Measurements from ENCODE around the gene COPG1. TPM values are rescaled to one million over a fixed set of nuclear protein-coding genes. Genes with fewer than 3 reads are reported as not detected.
A peak's percentile ranks its signal among the peaks of the same experiment; 100 is the strongest.

Gene COPG1
- total and polyA plus RNA-seq, 2 donors (not counting 1 experiment from before 2014, with no cell fraction given), result 48.9 to 85.9 TPM

- H3K4me3 Mint-ChIP-seq, result peak overlapping the region; percentile 92
- TF ChIP-seq EZH2 (IDR thresholded peaks at IDR 0.05; ENCODE audit: borderline replicate concordance, insufficient read depth, low read depth, low read length, poor library complexity, severe bottlenecking), result no peak
- TF ChIP-seq CTCF (IDR thresholded peaks at IDR 0.05), result no peak
- ATAC-seq (ENCODE audit: low read depth) (peak; percentile 37), DNase-seq (peak; percentile 79)
- peaks cover 0 to 11% (median 2%) of the 10 kb centered on the region in 4 experiments for H3K27me3 ChIP-seq (replicated peaks in 1 of 4; ENCODE audit: control extremely low read depth in 1 of 4, control insufficient read depth in 3 of 4, insufficient read depth in 4 of 4, low read length in 3 of 4)
- no peaks in the 10 kb centered on the region for H3K9me3 Mint-ChIP-seq (ENCODE audit: insufficient read depth)
- WGBS (ENCODE audit: insufficient coverage), result 24% methylated on average over 2 of the region's 6 CpGs
- CTCF ChIA-PET, result interaction anchor here (1.1 to 3.2 kb wide), 2 partner anchors 33 to 36 kb away, joined by 3 to 27 read pairs; a partner anchor contains a TSS
- peaks cover 4 to 11% of the 10 kb centered on the region in 2 experiments for H3K36me3 ChIP-seq (replicated peaks in 1 of 2; ENCODE audit: control extremely low read depth in 1 of 2, control insufficient read depth in 1 of 2, extremely low read depth in 1 of 2, insufficient read depth in 2 of 2, low read length in 1 of 2)
- POLR2A ChIA-PET, result interaction anchor here (0.6 to 1.7 kb wide), 3 partner anchors 12 to 34 kb away, joined by 4 to 9 read pairs (median 4); a partner anchor contains a TSS
- peaks cover 23% of the 10 kb centered on the region for H3K27me3 Mint-ChIP-seq
- H3K4me1 Mint-ChIP-seq, result peaks cover 48% of the 10 kb centered on the region
- peaks cover 64% of the 10 kb centered on the region for H4K20me1 ChIP-seq (ENCODE audit: control insufficient read depth, insufficient read depth, low read length, poor library complexity, severe bottlenecking)
- peak overlapping the region; percentile 71 for H3K4me2 ChIP-seq (replicated peaks; ENCODE audit: low read depth, low read length, poor library complexity, severe bottlenecking)
- H3K4me3 ChIP-seq (ENCODE audit: control extremely low read depth in 1 of 5, extremely low read depth in 1 of 5, insufficient read depth in 1 of 5, low read depth in 2 of 5, low read length in 4 of 5), result peak overlapping the region; percentile 5 to 50 (median 43)
- H3K9ac ChIP-seq (ENCODE audit: low read length), result peak overlapping the region; percentile 31
- peak overlapping the region; percentile 97 for H3K27ac Mint-ChIP-seq
- peaks cover 58% of the 10 kb centered on the region for H3K79me2 ChIP-seq (ENCODE audit: control insufficient read depth, insufficient read depth, low read length)
- H3K4me1 ChIP-seq (ENCODE audit: control insufficient read depth in 2 of 2, insufficient read depth in 2 of 2, low read length in 2 of 2), result peaks cover 45 to 54% of the 10 kb centered on the region in 2 donors
- intact Hi-C loops (cut with micrococcal nuclease), result loop anchor here (1.0 to 2.0 kb wide), 3 partner anchors 33 to 632 kb away; partner anchors contain the start of genes RAB43 and RPN1
- no peaks in the 10 kb centered on the region for H3K9me3 ChIP-seq (ENCODE audit: control extremely low read depth in 1 of 3, control insufficient read depth in 2 of 3, insufficient read depth in 1 of 3, low read length in 2 of 3)
- H3K27ac ChIP-seq (ENCODE audit: low read length in 2 of 2), result peak overlapping the region; percentile 44 to 54
- H2AFZ ChIP-seq (ENCODE audit: insufficient read depth, low read depth, low read length, poor library complexity, severe bottlenecking), result no peak overlapping the region
These were observed 33.4 kb downstream of the COPG1 start for GRCh38 chr3:129282727-129283327.

- no peak overlapping the region for H3K4me2 ChIP-seq (replicated peaks; ENCODE audit: low read depth, low read length, poor library complexity, severe bottlenecking)
- no peak overlapping the region for H3K4me3 ChIP-seq (ENCODE audit: control extremely low read depth in 1 of 5, extremely low read depth in 1 of 5, insufficient read depth in 1 of 5, low read depth in 2 of 5, low read length in 4 of 5)
- Mint-ChIP-seq H3K27ac (no peak overlapping the region), H3K4me3 (no peak overlapping the region), H3K27me3 (peaks cover 23% of the 10 kb centered on the region), H3K4me1 (peaks cover 28% of the 10 kb centered on the region), H3K9me3 (ENCODE audit: insufficient read depth) (no peaks in the 10 kb centered on the region)
- peaks cover 70% of the 10 kb centered on the region for H3K79me2 ChIP-seq (ENCODE audit: control insufficient read depth, insufficient read depth, low read length)
- no peaks in the 10 kb centered on the region for H3K9me3 ChIP-seq (ENCODE audit: control extremely low read depth in 1 of 3, control insufficient read depth in 2 of 3, insufficient read depth in 1 of 3, low read length in 2 of 3)
- no peak overlapping the region for H3K9ac ChIP-seq (ENCODE audit: low read length)
- peaks cover 4 to 33% of the 10 kb centered on the region in 2 experiments for H3K36me3 ChIP-seq (replicated peaks in 1 of 2; ENCODE audit: control extremely low read depth in 1 of 2, control insufficient read depth in 1 of 2, extremely low read depth in 1 of 2, insufficient read depth in 2 of 2, low read length in 1 of 2)
- POLR2A ChIA-PET, result no interaction called here
- peaks cover 26 to 29% of the 10 kb centered on the region in 2 donors for H3K4me1 ChIP-seq (ENCODE audit: control insufficient read depth in 2 of 2, insufficient read depth in 2 of 2, low read length in 2 of 2)
- ATAC-seq (ENCODE audit: low read depth), result no peak
- DNase-seq, result no peak
- CTCF ChIA-PET, result interaction anchor here (1.1 kb wide), 1 partner anchor 25 kb away, joined by 3 read pairs; no protein-coding TSS in a partner anchor
- H2AFZ ChIP-seq (ENCODE audit: insufficient read depth, low read depth, low read length, poor library complexity, severe bottlenecking), result no peak overlapping the region
- intact Hi-C loops (cut with micrococcal nuclease), result no loop called here
- H3K27ac ChIP-seq (ENCODE audit: low read length in 2 of 2), result no peak overlapping the region
- WGBS (ENCODE audit: insufficient coverage), result 90% methylated on average over 1 of the region's 2 CpGs
- TF ChIP-seq EZH2 (IDR thresholded peaks at IDR 0.05; ENCODE audit: borderline replicate concordance, insufficient read depth, low read depth, low read length, poor library complexity, severe bottlenecking), result no peak
- TF ChIP-seq CTCF (IDR thresholded peaks at IDR 0.05), result no peak
- H4K20me1 ChIP-seq (ENCODE audit: control insufficient read depth, insufficient read depth, low read length, poor library complexity, severe bottlenecking), result peaks cover 81% of the 10 kb centered on the region
- peaks cover 0 to 7% (median 2%) of the 10 kb centered on the region in 4 experiments for H3K27me3 ChIP-seq (replicated peaks in 1 of 4; ENCODE audit: control extremely low read depth in 1 of 4, control insufficient read depth in 3 of 4, insufficient read depth in 4 of 4, low read length in 3 of 4)
These were observed 36.7 kb downstream of the COPG1 start for GRCh38 chr3:129286081-129286480.
